ENCODE data around the gene EBF4. TPM values are rescaled to one million over a fixed set of nuclear protein-coding genes. Genes with fewer than 3 reads are reported as not detected.

The EBF4 gene
- total and polyA plus RNA-seq, 2 of the 8 experiments (the other 6 are each of a cell fraction or from before 2014, with no cell fraction given) = 1.2 to 2.9 TPM

GRCh38 chr20:2696646-2697045, 4.1 kb downstream of the EBF4 start:
- H2AK5ac ChIP-seq (ENCODE audit: low read depth, low read length) = 0 out of 2 replicates have a peak overlapping the region, but pooled peaks have one; percentile 24
- CTCF ChIA-PET (ENCODE audit: partially characterized antibody) = interaction anchor here (6.5 to 8.4 kb wide), 3 partner anchors 8 to 57 kb away, joined by 58 to 75 read pairs (median 67); no protein-coding TSS in a partner anchor
- H4K91ac ChIP-seq (replicated peaks; ENCODE audit: insufficient read length, low read length) = no peak overlapping the region
- no peak overlapping the region for H2AFZ ChIP-seq (ENCODE audit: low read length)
- no peak overlapping the region for H4K8ac ChIP-seq (ENCODE audit: extremely low read depth, insufficient read depth, low read length)
- H2BK15ac ChIP-seq (ENCODE audit: low read length) = no peak overlapping the region
- H3K4me2 ChIP-seq (ENCODE audit: insufficient read depth in 1 of 2, low read depth in 2 of 2, low read length in 2 of 2) = no peak overlapping the region
- peaks cover 5 to 9% of the 10 kb centered on the region in 2 experiments for H4K20me1 ChIP-seq (replicated peaks in 1 of 2; ENCODE audit: control insufficient read depth in 1 of 2, insufficient read depth in 2 of 2, low read length in 2 of 2)
- no peak for FAIRE-seq
- no peak overlapping the region for H4K5ac ChIP-seq (ENCODE audit: insufficient read length, low read depth, low read length)
- TF ChIP-seq CHD2 (IDR thresholded peaks at IDR 0.05; ENCODE audit: low read length) (no peak), SP2 (IDR thresholded peaks at IDR 0.05; ENCODE audit: low read length) (no peak), ATF2 (IDR thresholded peaks at IDR 0.05; ENCODE audit: low read length) (no peak), NRF1 (IDR thresholded peaks at IDR 0.05; ENCODE audit: low read depth, low read length) (no peak), ASH2L (IDR thresholded peaks at IDR 0.05; ENCODE audit: low read length) (no peak), RNF2 (IDR thresholded peaks at IDR 0.05; ENCODE audit: borderline replicate concordance, low read depth, low read length, missing control alignments, poor library complexity, severe bottlenecking) (no peak), ZNF274 (IDR thresholded peaks at IDR 0.05; ENCODE audit: borderline replicate concordance, extremely low read depth, low read length) (no peak), YY1 (IDR thresholded peaks at IDR 0.05; ENCODE audit: low read depth, low read length) (no peak), GTF2F1 (IDR thresholded peaks at IDR 0.05; ENCODE audit: borderline replicate concordance, low read depth, low read length) (no peak), E2F6 (IDR thresholded peaks at IDR 0.05) (no peak)
- no peak overlapping the region for H3K56ac ChIP-seq (replicated peaks; ENCODE audit: insufficient read length, low read depth, low read length)
- peaks cover 32 to 81% (median 66%) of the 10 kb centered on the region in 4 experiments for H3K27me3 ChIP-seq (replicated peaks in 1 of 4; ENCODE audit: control insufficient read depth in 3 of 4, extremely low read depth in 1 of 4, insufficient read depth in 3 of 4, low read length in 3 of 4)
- no peaks in the 10 kb centered on the region; a peak in 1 of 8 replicates for H3K36me3 ChIP-seq (ENCODE audit: control insufficient read depth in 2 of 4, insufficient read depth in 4 of 4, low read length in 3 of 4)
- no peak overlapping the region for H2BK120ac ChIP-seq (replicated peaks; ENCODE audit: low read depth, low read length)
- H3K27ac ChIP-seq (ENCODE audit: low read depth, low read length) = no peak overlapping the region
- H3K9me3 ChIP-seq (ENCODE audit: insufficient read depth in 2 of 2, low read depth in 1 of 2, low read length in 1 of 2) = no peaks in the 10 kb centered on the region
- no peak overlapping the region for H2BK5ac ChIP-seq (ENCODE audit: low read depth, low read length)
- no peaks in the 10 kb centered on the region for H3K79me1 ChIP-seq (ENCODE audit: low read depth, low read length)
- no peak overlapping the region for H2BK12ac ChIP-seq (ENCODE audit: low read depth, low read length)
- no peaks in the 10 kb centered on the region for H3K79me2 ChIP-seq (ENCODE audit: control insufficient read depth in 1 of 2, insufficient read depth in 2 of 2, low read length in 2 of 2)
- POLR2A ChIA-PET (ENCODE audit: partially characterized antibody) = interaction anchor here (1.4 kb wide), 1 partner anchor 44 kb away, joined by 3 read pairs; no protein-coding TSS in a partner anchor
- no peak overlapping the region for H3K4ac ChIP-seq (replicated peaks; ENCODE audit: insufficient read length, low read depth, low read length)
- no peak overlapping the region for H3K14ac ChIP-seq (ENCODE audit: insufficient read length)
- H3K4me1 ChIP-seq (replicated peaks in 1 of 4; ENCODE audit: control insufficient read depth in 3 of 4, insufficient read depth in 4 of 4, low read length in 3 of 4) = peaks cover 0 to 36% (median 23%) of the 10 kb centered on the region in 4 experiments; a peak in 6 of 7 replicates
- H2BK20ac ChIP-seq (ENCODE audit: low read length) = no peak overlapping the region
- H3K23ac ChIP-seq (ENCODE audit: insufficient read length) = no peak overlapping the region
- H3K23me2 ChIP-seq (ENCODE audit: low read depth, low read length) = peaks cover 3% of the 10 kb centered on the region; the same call in 1 of the 2 replicates
- H3K9ac ChIP-seq (replicated peaks in 1 of 4; ENCODE audit: extremely low read depth in 1 of 4, low read depth in 3 of 4, low read length in 3 of 4) = no peak overlapping the region
- H3K18ac ChIP-seq (ENCODE audit: extremely low read depth, low read length) = peak overlapping the region; percentile 60
- 95% methylated on average over 9 of the region's 9 CpGs; no CpG with 5 or more reads in 1 of the 2 experiments for WGBS, 2 experiments (ENCODE audit: extremely low coverage in 1 of 2, insufficient coverage in 1 of 2, insufficient read length in 1 of 2, insufficient replicate concordance in 2 of 2, low coverage in 1 of 2, low lambda C conversion rate in 2 of 2, missing lambda C conversion rate in 1 of 2)
- no peak overlapping the region for H3K4me3 ChIP-seq (ENCODE audit: extremely low read depth in 1 of 4, insufficient read depth in 2 of 4, low read depth in 3 of 4, low read length in 4 of 4)
- peak in 1 of 2 experiments; percentile 34 for DNase-seq (ENCODE audit: low read depth in 1 of 2, low spot score in 2 of 2)

All from H1 (cell line).